Neural progenitor cell (in vitro differentiated cells): ENCODE data around the gene ARL4C.

Source experiments
- CTCF ChIP-seq: fragments of 200-600 bp; sonication (generic); IDR thresholded peaks from 2 replicates; pipeline ENCODE4 v1.5.1; 2017; ENCODE audit warnings: antibody characterized with exemption, mild to moderate bottlenecking
- EZH2 ChIP-seq: fragments of 200-600 bp; sonication (generic); IDR thresholded peaks from 2 replicates; pipeline ENCODE4 v1.6.1; 2017; ENCODE audit warnings: antibody characterized with exemption, mild to moderate bottlenecking, moderate library complexity

- TF ChIP-seq EZH2 = no peak
- TF ChIP-seq CTCF = no peak
Measured at GRCh38 chr2:234534515-234534914, 37.6 kb upstream of the ARL4C start.
